ENCODE results near the gene DPP4.

DPP4 gene

GRCh38 chr2:162062559-162062958 lies 11.5 kb downstream of the DPP4 start:
- Histone ChIP-seq H3K4me2 (ENCODE audit: low read length) (peak overlapping the region; percentile 57), H3K27ac (ENCODE audit: low read length) (peak overlapping the region; percentile 11; the same call in 1 of the 2 replicates), H3K36me3 (replicated peaks; ENCODE audit: low read depth, low read length) (peaks cover 9% of the 10 kb centered on the region)

GRCh38 chr2:162061021-162061420 lies 13.0 kb downstream of the DPP4 start:
- H3K4me3 ChIP-seq (ENCODE audit: low read length), result no peak overlapping the region
- H4K20me1 ChIP-seq (ENCODE audit: insufficient read depth, low read length), result no peaks in the 10 kb centered on the region
- no peak overlapping the region for H3K9ac ChIP-seq (ENCODE audit: low read length)
- TF ChIP-seq CTCF (IDR thresholded peaks at IDR 0.05; ENCODE audit: low read depth, low read length) (no peak), EZH2phosphoT487 (IDR thresholded peaks at IDR 0.05; ENCODE audit: low read depth) (no peak)
- H3K9me3 ChIP-seq (ENCODE audit: insufficient read depth, low read length), result peaks cover 13% of the 10 kb centered on the region
- H3K36me3 ChIP-seq (replicated peaks; ENCODE audit: low read depth, low read length), result peaks cover 24% of the 10 kb centered on the region
- H3K79me2 ChIP-seq (ENCODE audit: low read length), result peaks cover 10% of the 10 kb centered on the region; the same call in 1 of the 2 replicates
- no peaks in the 10 kb centered on the region for H3K27me3 ChIP-seq (ENCODE audit: low read depth, low read length)
- no peak overlapping the region for H3K4me2 ChIP-seq (ENCODE audit: low read length)
- no peak overlapping the region for H3K27ac ChIP-seq (ENCODE audit: low read length)
- no peak overlapping the region for H2AFZ ChIP-seq (ENCODE audit: low read depth, low read length)
- H3K4me1 ChIP-seq (ENCODE audit: low read length), result peaks cover 59% of the 10 kb centered on the region

More at GRCh38 chr2:162062559-162062958, 11.5 kb downstream of the DPP4 start:
- Histone ChIP-seq H3K79me2 (ENCODE audit: low read length) (peaks cover 7% of the 10 kb centered on the region; the same call in 1 of the 2 replicates), H3K4me3 (ENCODE audit: low read length) (no peak overlapping the region), H3K27me3 (ENCODE audit: low read depth, low read length) (no peaks in the 10 kb centered on the region), H4K20me1 (ENCODE audit: insufficient read depth, low read length) (no peaks in the 10 kb centered on the region), H3K4me1 (ENCODE audit: low read length) (peaks cover 59% of the 10 kb centered on the region), H3K9me3 (ENCODE audit: insufficient read depth, low read length) (peaks cover 1% of the 10 kb centered on the region; the same call in 1 of the 2 replicates), H2AFZ (ENCODE audit: low read depth, low read length) (no peak overlapping the region), H3K9ac (ENCODE audit: low read length) (no peak overlapping the region)
- TF ChIP-seq EZH2phosphoT487 (IDR thresholded peaks at IDR 0.05; ENCODE audit: low read depth) (no peak), CTCF (IDR thresholded peaks at IDR 0.05; ENCODE audit: low read depth, low read length) (no peak)

- no peak for TF ChIP-seq CTCF (IDR thresholded peaks at IDR 0.05; ENCODE audit: low read depth, low read length)
- TF ChIP-seq EZH2phosphoT487 (IDR thresholded peaks at IDR 0.05; ENCODE audit: low read depth), result no peak
These were observed 13.5 kb downstream of the DPP4 start for GRCh38 chr2:162060532-162060931.

GRCh38 chr2:162058973-162059668 lies 14.9 kb downstream of the DPP4 start:
- H3K36me3 ChIP-seq (replicated peaks; ENCODE audit: low read depth, low read length), result peaks cover 28% of the 10 kb centered on the region
- H3K9ac ChIP-seq (ENCODE audit: low read length), result peak overlapping the region; percentile 44
- H3K27me3 ChIP-seq (ENCODE audit: low read depth, low read length), result no peaks in the 10 kb centered on the region
- peak overlapping the region; percentile 69 for H3K27ac ChIP-seq (ENCODE audit: low read length)
- TF ChIP-seq EZH2phosphoT487 (IDR thresholded peaks at IDR 0.05; ENCODE audit: low read depth) (no peak), CTCF (IDR thresholded peaks at IDR 0.05; ENCODE audit: low read depth, low read length) (no peak)
- peaks cover 54% of the 10 kb centered on the region for H3K4me1 ChIP-seq (ENCODE audit: low read length)
- no peak overlapping the region for H2AFZ ChIP-seq (ENCODE audit: low read depth, low read length)
- H3K79me2 ChIP-seq (ENCODE audit: low read length), result peaks cover 10% of the 10 kb centered on the region; the same call in 1 of the 2 replicates
- no peaks in the 10 kb centered on the region for H4K20me1 ChIP-seq (ENCODE audit: insufficient read depth, low read length)
- H3K9me3 ChIP-seq (ENCODE audit: insufficient read depth, low read length), result peaks cover 13% of the 10 kb centered on the region
- peak overlapping the region; percentile 52 for H3K4me3 ChIP-seq (ENCODE audit: low read length)
- H3K4me2 ChIP-seq (ENCODE audit: low read length), result peak overlapping the region; percentile 55

More at GRCh38 chr2:162060532-162060931, 13.5 kb downstream of the DPP4 start:
- H2AFZ ChIP-seq (ENCODE audit: low read depth, low read length), result no peak overlapping the region
- H3K4me1 ChIP-seq (ENCODE audit: low read length), result peaks cover 59% of the 10 kb centered on the region
- H3K79me2 ChIP-seq (ENCODE audit: low read length), result peaks cover 10% of the 10 kb centered on the region; the same call in 1 of the 2 replicates
- no peaks in the 10 kb centered on the region for H4K20me1 ChIP-seq (ENCODE audit: insufficient read depth, low read length)
- no peak overlapping the region for H3K4me3 ChIP-seq (ENCODE audit: low read length)
- no peak overlapping the region for H3K27ac ChIP-seq (ENCODE audit: low read length)
- H3K36me3 ChIP-seq (replicated peaks; ENCODE audit: low read depth, low read length), result peaks cover 28% of the 10 kb centered on the region
- no peaks in the 10 kb centered on the region for H3K27me3 ChIP-seq (ENCODE audit: low read depth, low read length)
- no peak overlapping the region for H3K4me2 ChIP-seq (ENCODE audit: low read length)
- peaks cover 13% of the 10 kb centered on the region for H3K9me3 ChIP-seq (ENCODE audit: insufficient read depth, low read length)
- no peak overlapping the region for H3K9ac ChIP-seq (ENCODE audit: low read length)
